Esophagus muscularis mucosa (tissue), 3 donors: Measurements from ENCODE around the gene TENT4B.

Source experiments
- POLR2A ChIP-seq: fragments of 450-650 bp; IDR thresholded peaks from one replicate; pipeline ENCODE4 v1.6.1; 2017; ENCODE audit warnings: antibody characterized with exemption, moderate library complexity, mild to moderate bottlenecking, low read depth
- TF ChIP-seq, protein P1 (sequence below), 3 experiments: fragments of 200-600 bp in 2 of 3; fragments of 450-650 bp in 1 of 3; sonication (generic) in 2 of 3; IDR thresholded peaks; one replicate each; pipeline ENCODE4 v1.5.1; 2017 to 2019; ENCODE audit warnings: antibody characterized with exemption in 3 of 3, mild to moderate bottlenecking in 2 of 3, moderate library complexity in 1 of 3

DNA sequence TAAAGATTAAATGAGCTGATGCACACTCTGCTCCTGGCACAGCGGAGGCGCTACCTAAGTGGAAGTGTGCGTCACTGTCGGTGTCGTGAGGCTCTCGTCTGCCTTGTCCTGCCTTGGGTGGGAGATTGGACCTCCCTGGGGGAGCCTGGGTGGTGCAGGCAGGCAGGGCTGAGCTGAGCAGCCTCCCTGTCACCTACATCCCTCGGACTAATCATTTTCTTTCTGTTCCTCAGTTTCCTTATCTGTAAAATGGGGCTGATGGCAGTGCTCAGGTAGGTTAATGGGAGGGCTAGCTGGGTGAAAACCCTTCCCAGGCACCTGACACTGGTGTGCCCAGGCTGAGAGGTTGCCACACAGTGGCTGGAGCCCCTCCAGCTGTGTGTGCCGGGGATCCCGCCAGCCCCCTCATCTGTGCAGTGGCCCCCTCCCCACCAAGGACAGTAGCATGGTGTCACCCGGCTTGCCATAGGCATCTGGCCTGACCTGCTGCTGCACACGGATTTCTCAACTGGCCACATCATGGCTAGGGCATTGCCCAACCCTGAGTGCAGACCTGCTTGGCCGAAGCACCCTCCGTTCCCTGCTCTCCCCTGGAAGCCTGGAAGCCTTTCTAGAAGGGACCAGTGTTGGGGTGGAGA, 117.5 kb downstream of the TENT4B start:
- no peak for TF ChIP-seq POLR2A
- TF ChIP-seq, protein P1, sequence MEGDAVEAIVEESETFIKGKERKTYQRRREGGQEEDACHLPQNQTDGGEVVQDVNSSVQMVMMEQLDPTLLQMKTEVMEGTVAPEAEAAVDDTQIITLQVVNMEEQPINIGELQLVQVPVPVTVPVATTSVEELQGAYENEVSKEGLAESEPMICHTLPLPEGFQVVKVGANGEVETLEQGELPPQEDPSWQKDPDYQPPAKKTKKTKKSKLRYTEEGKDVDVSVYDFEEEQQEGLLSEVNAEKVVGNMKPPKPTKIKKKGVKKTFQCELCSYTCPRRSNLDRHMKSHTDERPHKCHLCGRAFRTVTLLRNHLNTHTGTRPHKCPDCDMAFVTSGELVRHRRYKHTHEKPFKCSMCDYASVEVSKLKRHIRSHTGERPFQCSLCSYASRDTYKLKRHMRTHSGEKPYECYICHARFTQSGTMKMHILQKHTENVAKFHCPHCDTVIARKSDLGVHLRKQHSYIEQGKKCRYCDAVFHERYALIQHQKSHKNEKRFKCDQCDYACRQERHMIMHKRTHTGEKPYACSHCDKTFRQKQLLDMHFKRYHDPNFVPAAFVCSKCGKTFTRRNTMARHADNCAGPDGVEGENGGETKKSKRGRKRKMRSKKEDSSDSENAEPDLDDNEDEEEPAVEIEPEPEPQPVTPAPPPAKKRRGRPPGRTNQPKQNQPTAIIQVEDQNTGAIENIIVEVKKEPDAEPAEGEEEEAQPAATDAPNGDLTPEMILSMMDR (IDR thresholded peaks at IDR 0.05) = no peak
